Right lobe of liver (tissue), 6 donors: ENCODE measurements around the gene KMT2E. TPM values are rescaled to one million over a fixed set of nuclear protein-coding genes. Genes with fewer than 3 reads are reported as not detected.

Source experiments
- ATAC-seq, 4 donors: fragments of 200-7000 bp; cut with Tn5 transposase; one replicate each; pipeline ENCODE4 v1.9.1; 2020; ENCODE audit warnings: mild to moderate bottlenecking in 4 of 4, moderate library complexity in 4 of 4
- DNase-seq, 3 donors: peaks; one replicate each; pipeline ENCODE4 v3.0.0-alpha.2; 2020
- H3K27ac ChIP-seq, 3 donors: fragments of 200-600 bp; one replicate each; pipeline ENCODE4 v1.8.0; 2022
- H3K27me3 ChIP-seq, 2 donors: fragments of 200-600 bp; one replicate each; pipeline ENCODE4 v1.8.0; 2022
- H3K36me3 ChIP-seq, 4 donors: fragments of 200-600 bp; sonication (generic) in 1 of 4; one replicate each; pipeline versions ENCODE4 v1.5.1 to v1.8.0; 2017 to 2022; ENCODE audit warnings: control low read depth in 1 of 4
- H3K4me1 ChIP-seq, 4 donors: fragments of 200-600 bp; sonication (generic) in 1 of 4; one replicate each; pipeline versions ENCODE4 v1.5.1 to v1.8.0; 2017 to 2022; ENCODE audit warnings: control low read depth in 1 of 4
- H3K4me3 ChIP-seq, 3 donors: fragments of 200-600 bp; one replicate each; pipeline ENCODE4 v1.8.0; 2022
- H3K9me3 ChIP-seq, 4 donors: fragments of 200-600 bp; sonication (generic) in 1 of 4; one replicate each; pipeline versions ENCODE4 v1.5.1 to v1.8.0; 2017 to 2022; ENCODE audit warnings: control low read depth in 1 of 4
- POLR2A ChIP-seq: fragments of 450-650 bp; IDR thresholded peaks from one replicate; pipeline ENCODE4 v1.6.1; 2017; ENCODE audit warnings: antibody characterized with exemption, mild to moderate bottlenecking
- WGBS: methylation state at CpG from one replicate; pipeline ENCODE4 v1.1.6; 2018; ENCODE audit warnings: low coverage, low lambda C conversion rate; ENCODE audit not compliant: insufficient coverage; ENCODE audit errors: missing lambda C conversion rate; 5-methylcytosine and 5-hydroxymethylcytosine counted together
- intact Hi-C, 2 donors: fragments of 100-400 bp; cut with DNase I; formaldehyde crosslinking; loops; one replicate each; pipeline versions ENCODE4 v1.11.2 to v1.14.1; 2022
- total RNA-seq, 6 experiments: library from RNA; depleted of rRNA in 2 of 6; stranded (reverse); fragments of >200 nt in 2 of 6; fragmentation: NEBNext Ultra II Directional in 3 of 6; extraction: Animal tissue kit (Norgen Biotek cat#: 25700) in 3 of 6; gene quantifications; one replicate each; pipeline versions ENCODE4 v1.1.0 to v1.2.4, GENCODE V29; 2016 to 2023
- TF ChIP-seq, protein P1 (sequence below), 4 donors: fragments of 200-600 bp in 3 of 4; fragments of 450-650 bp in 1 of 4; IDR thresholded peaks; one replicate each; pipeline versions ENCODE4 v1.5.1 to v1.8.0; 2016 to 2022; ENCODE audit warnings: antibody characterized with exemption in 4 of 4, mild to moderate bottlenecking in 2 of 4
- donor health status: DM: no; HTN: yes; CAD: no.
- donor health status: DM: no; HTN: no; CAD: no.
- donor health status: DM: no; HTN: no; CAD: no.
- donor health status: DM: no; HTN: yes; CAD: no.
- donor health status: DM: no; HTN: yes; CAD: no.

Gene KMT2E
- total RNA-seq, 6 experiments from 2014 or later = 21.6 to 31.6 (median 25.3) TPM

DNA sequence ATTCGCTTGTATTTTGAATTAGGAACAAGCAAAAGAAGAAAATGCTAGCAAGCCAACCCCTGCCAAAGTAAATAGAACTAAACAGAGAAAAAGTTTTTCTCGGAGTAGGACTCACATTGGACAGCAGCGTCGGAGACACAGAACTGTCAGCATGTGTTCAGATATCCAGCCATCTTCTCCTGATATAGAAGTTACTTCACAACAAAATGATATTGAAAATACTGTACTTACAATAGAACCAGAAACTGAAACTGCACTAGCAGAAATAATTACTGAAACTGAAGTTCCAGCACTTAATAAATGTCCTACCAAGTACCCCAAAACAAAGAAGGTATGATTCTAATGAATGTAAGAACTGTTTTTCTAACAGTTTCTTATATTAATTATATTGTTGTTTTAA lies 87.9 kb downstream of the KMT2E start:
- TF ChIP-seq, protein P1, sequence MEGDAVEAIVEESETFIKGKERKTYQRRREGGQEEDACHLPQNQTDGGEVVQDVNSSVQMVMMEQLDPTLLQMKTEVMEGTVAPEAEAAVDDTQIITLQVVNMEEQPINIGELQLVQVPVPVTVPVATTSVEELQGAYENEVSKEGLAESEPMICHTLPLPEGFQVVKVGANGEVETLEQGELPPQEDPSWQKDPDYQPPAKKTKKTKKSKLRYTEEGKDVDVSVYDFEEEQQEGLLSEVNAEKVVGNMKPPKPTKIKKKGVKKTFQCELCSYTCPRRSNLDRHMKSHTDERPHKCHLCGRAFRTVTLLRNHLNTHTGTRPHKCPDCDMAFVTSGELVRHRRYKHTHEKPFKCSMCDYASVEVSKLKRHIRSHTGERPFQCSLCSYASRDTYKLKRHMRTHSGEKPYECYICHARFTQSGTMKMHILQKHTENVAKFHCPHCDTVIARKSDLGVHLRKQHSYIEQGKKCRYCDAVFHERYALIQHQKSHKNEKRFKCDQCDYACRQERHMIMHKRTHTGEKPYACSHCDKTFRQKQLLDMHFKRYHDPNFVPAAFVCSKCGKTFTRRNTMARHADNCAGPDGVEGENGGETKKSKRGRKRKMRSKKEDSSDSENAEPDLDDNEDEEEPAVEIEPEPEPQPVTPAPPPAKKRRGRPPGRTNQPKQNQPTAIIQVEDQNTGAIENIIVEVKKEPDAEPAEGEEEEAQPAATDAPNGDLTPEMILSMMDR (IDR thresholded peaks at IDR 0.05) = no peak
- no peak for TF ChIP-seq POLR2A
- intact Hi-C loops = no loop called here

DNA sequence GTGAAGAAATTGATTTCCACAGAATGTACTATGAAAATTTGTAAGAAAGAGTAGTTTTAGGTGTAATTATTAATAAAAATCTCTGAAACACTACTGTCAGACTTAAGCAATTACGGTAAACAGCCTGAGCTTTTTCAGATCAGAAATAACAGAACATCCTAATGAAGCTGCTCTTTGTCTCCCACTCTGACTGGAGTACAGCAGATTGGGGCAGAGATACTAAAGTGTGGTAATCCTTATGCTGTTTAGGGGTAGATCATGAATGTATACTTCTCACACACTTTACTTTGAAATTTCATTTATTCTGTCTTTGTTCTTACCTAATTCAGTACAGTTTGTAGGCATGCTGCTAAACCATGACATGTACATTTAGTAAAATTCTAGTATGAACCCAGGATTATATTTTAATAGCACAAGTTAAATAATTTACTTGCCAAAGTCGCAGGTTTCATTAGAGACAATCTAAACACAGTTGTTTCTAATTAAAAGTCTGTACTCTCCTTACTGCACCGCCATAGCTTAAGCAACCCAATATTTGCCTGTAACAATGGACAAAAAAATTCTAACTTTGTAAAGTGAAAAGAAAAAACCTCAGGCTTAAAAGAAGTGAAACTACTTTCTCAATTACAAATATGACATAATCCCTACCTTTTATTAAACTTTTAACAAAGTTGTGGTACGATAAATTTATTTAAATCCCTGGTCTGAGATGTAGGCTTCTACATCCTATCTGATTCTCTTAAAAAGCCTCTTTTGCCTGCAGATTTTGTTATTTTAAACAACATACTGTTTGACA lies 88.8 kb downstream of the KMT2E start:
- Histone ChIP-seq H3K27me3 (no peaks in the 10 kb centered on the region), H3K36me3 (peaks cover 6 to 44% (median 11%) of the 10 kb centered on the region in 4 donors), H3K4me3 (no peak overlapping the region), H3K27ac (no peak overlapping the region), H3K9me3 (no peaks in the 10 kb centered on the region), H3K4me1 (peaks cover 0 to 10% (median 0%) of the 10 kb centered on the region in 4 donors)
- intact Hi-C loops = no loop called here
- peak in 1 of 4 donors; percentile 16 for ATAC-seq
- TF ChIP-seq, protein P1 (IDR thresholded peaks at IDR 0.05) = no peak
- TF ChIP-seq POLR2A = no peak
- no peak for DNase-seq
- WGBS = 73% methylated on average over 4 of the region's 4 CpGs

More for the DNA sequence above, 87.9 kb downstream of the KMT2E start:
- H3K4me3 ChIP-seq = no peak overlapping the region
- H3K9me3 ChIP-seq = no peaks in the 10 kb centered on the region
- 27% methylated on average over 4 of the region's 4 CpGs for WGBS
- H3K27ac ChIP-seq = no peak overlapping the region
- peaks cover 0 to 36% (median 8%) of the 10 kb centered on the region in 4 donors for H3K36me3 ChIP-seq
- ATAC-seq (peak; percentile 65 to 76 (median 74)), DNase-seq (no peak)
- H3K27me3 ChIP-seq = no peaks in the 10 kb centered on the region
- H3K4me1 ChIP-seq = peaks cover 0 to 10% (median 0%) of the 10 kb centered on the region in 4 donors

DNA sequence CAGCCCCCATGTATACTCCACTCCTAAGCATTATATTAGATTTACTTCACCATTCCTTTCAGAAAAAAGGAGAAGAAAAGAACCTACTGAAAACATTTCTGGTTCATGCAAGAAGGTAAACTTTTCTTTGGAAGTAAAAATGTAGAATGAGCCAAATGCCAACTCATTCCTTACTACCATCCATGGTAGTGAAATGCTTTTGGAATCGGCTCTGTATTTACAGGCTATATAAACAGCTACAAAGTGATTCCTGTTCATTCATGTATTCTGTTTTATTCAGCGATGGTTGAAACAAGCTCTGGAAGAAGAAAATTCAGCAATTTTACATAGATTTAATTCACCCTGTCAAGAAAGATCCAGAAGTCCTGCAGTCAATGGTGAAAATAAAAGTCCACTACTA lies 91.6 kb downstream of the KMT2E start:
- DNase-seq (no peak), ATAC-seq (no peak)
- no peaks in the 10 kb centered on the region for H3K9me3 ChIP-seq
- H3K27me3 ChIP-seq = no peaks in the 10 kb centered on the region
- intact Hi-C loops = no loop called here
- 90% methylated on average over 2 of the region's 2 CpGs for WGBS
- peaks cover 0 to 10% (median 0%) of the 10 kb centered on the region in 4 donors for H3K4me1 ChIP-seq
- peaks cover 11 to 71% (median 20%) of the 10 kb centered on the region in 4 donors for H3K36me3 ChIP-seq
- H3K4me3 ChIP-seq = no peak overlapping the region
- TF ChIP-seq POLR2A = no peak
- TF ChIP-seq, protein P1 (IDR thresholded peaks at IDR 0.05) = no peak
- H3K27ac ChIP-seq = no peak overlapping the region

DNA sequence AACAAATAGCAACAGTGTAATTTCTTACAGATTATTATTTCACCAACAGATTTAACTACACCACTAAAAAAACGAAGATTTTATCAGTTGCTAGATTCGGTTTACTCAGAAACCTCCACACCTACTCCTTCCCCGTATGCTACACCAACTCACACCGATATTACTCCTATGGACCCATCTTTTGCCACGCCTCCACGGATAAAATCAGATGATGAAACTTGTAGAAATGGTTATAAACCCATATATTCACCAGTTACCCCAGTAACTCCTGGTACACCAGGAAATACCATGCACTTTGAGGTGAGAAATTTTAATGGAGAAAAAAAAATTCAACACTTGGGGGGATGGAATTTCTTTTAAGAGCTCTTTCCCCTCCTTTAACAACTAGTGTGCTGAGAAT lies 92.5 kb downstream of the KMT2E start:
- peaks cover 0 to 15% (median 0%) of the 10 kb centered on the region in 4 donors for H3K4me1 ChIP-seq
- H3K9me3 ChIP-seq = no peaks in the 10 kb centered on the region
- H3K27me3 ChIP-seq = no peaks in the 10 kb centered on the region
- no peak overlapping the region for H3K4me3 ChIP-seq
- H3K27ac ChIP-seq = no peak overlapping the region
- ATAC-seq = no peak
- 92% methylated on average over 6 of the region's 6 CpGs for WGBS
- no peak for DNase-seq
- TF ChIP-seq POLR2A = no peak
- TF ChIP-seq, protein P1 (IDR thresholded peaks at IDR 0.05) = no peak
- intact Hi-C loops = no loop called here
- peaks cover 13 to 79% (median 25%) of the 10 kb centered on the region in 4 donors for H3K36me3 ChIP-seq
